ENCODE data around the gene CTNNA3. TPM values are rescaled to one million over a fixed set of nuclear protein-coding genes. Genes with fewer than 3 reads are reported as not detected.

Gene CTNNA3
- total and polyA plus RNA-seq, 2 of the 4 experiments (the other 2 are of a cell fraction): 0.19 to 0.90 TPM

DNA sequence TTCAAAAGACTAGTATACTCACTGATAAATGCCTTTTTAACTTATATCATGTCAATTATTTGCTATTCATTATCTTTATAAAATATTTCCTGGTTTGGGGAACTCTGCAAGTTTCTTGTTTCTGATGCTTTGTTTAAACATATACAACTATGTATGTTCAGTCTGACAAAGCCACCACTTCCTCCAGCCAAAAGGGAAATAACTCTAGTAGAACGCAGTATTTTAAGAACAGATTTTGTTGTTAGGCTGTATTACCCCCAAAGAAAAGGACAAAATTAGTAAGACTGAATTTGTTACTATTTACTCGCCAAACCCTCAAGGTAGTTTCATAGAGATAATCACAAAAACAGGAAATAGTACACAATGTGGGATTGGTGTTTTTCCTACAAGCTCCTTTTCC lies 691.3 kb downstream of the CTNNA3 start:
- H2AK5ac ChIP-seq (ENCODE audit: low read depth, low read length): no peak overlapping the region
- intact Hi-C loops (cut with micrococcal nuclease): no loop called here
- H3K79me1 ChIP-seq (ENCODE audit: low read depth in 1 of 2, low read length in 2 of 2): no peaks in the 10 kb centered on the region
- H2BK15ac ChIP-seq (ENCODE audit: low read depth, low read length): no peak overlapping the region
- H3K56ac ChIP-seq (ENCODE audit: extremely low read depth, insufficient read depth, low read length): no peak overlapping the region
- ChIA-PET POLR2A (ENCODE audit: unreplicated experiment) (no interaction called here), CTCF (no interaction called here)
- no peak for DNase-seq
- H3K27me3 ChIP-seq (ENCODE audit: control insufficient read depth, insufficient read depth, low read length): no peaks in the 10 kb centered on the region
- no peak overlapping the region for H2BK5ac ChIP-seq (ENCODE audit: low read depth, low read length, poor library complexity, severe bottlenecking)
- no peaks in the 10 kb centered on the region for H4K20me1 ChIP-seq (ENCODE audit: insufficient read depth, low read length)
- no peak overlapping the region for H2AK9ac ChIP-seq (replicated peaks; ENCODE audit: low read depth, low read length, poor library complexity)
- in situ Hi-C loops (cut with MboI; ENCODE audit: low sequenced_read_pairs): no loop called here
- H3K9ac ChIP-seq (ENCODE audit: low read depth, low read length): no peak overlapping the region
- no peak overlapping the region for H3K14ac ChIP-seq (replicated peaks; ENCODE audit: low read depth, low read length)
- H3K4me3 ChIP-seq (ENCODE audit: insufficient read depth, low read depth, low read length): no peak overlapping the region
- H3K4me1 ChIP-seq (ENCODE audit: control insufficient read depth, insufficient read depth, low read length): no peaks in the 10 kb centered on the region
- H3K27ac ChIP-seq (ENCODE audit: insufficient read depth, low read length): no peak overlapping the region
- no peak overlapping the region for H4K5ac ChIP-seq (ENCODE audit: low read depth, low read length)
- no peak overlapping the region for H3K4ac ChIP-seq (ENCODE audit: low read depth, low read length)
- H3K9me3 ChIP-seq (ENCODE audit: control insufficient read depth, insufficient read depth, low read length): no peaks in the 10 kb centered on the region
- no peak overlapping the region for H2BK20ac ChIP-seq (ENCODE audit: low read depth, low read length)
- no peak overlapping the region for H3K18ac ChIP-seq (ENCODE audit: low read depth, low read length)
- H3K23ac ChIP-seq (ENCODE audit: low read depth, low read length): no peak overlapping the region
- ATAC-seq (ENCODE audit: low read depth): no peak
- H4K91ac ChIP-seq (ENCODE audit: insufficient read depth, low read depth, low read length): no peak overlapping the region
- H3K9me1 ChIP-seq (ENCODE audit: insufficient read depth, low read length): no peaks in the 10 kb centered on the region
- WGBS, 2 experiments (ENCODE audit: extremely low coverage in 2 of 2, insufficient read length in 1 of 2): no CpG with 5 or more reads among the region's 2 CpGs
- dilution Hi-C loops (cut with HindIII; ENCODE audit: low sequenced_read_pairs, unreplicated experiment): no loop called here
- TF ChIP-seq, protein P1, sequence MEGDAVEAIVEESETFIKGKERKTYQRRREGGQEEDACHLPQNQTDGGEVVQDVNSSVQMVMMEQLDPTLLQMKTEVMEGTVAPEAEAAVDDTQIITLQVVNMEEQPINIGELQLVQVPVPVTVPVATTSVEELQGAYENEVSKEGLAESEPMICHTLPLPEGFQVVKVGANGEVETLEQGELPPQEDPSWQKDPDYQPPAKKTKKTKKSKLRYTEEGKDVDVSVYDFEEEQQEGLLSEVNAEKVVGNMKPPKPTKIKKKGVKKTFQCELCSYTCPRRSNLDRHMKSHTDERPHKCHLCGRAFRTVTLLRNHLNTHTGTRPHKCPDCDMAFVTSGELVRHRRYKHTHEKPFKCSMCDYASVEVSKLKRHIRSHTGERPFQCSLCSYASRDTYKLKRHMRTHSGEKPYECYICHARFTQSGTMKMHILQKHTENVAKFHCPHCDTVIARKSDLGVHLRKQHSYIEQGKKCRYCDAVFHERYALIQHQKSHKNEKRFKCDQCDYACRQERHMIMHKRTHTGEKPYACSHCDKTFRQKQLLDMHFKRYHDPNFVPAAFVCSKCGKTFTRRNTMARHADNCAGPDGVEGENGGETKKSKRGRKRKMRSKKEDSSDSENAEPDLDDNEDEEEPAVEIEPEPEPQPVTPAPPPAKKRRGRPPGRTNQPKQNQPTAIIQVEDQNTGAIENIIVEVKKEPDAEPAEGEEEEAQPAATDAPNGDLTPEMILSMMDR (conservative IDR thresholded peaks at IDR 0.05; ENCODE audit: low read depth, low read length): no peak
- TF ChIP-seq, protein P2, sequence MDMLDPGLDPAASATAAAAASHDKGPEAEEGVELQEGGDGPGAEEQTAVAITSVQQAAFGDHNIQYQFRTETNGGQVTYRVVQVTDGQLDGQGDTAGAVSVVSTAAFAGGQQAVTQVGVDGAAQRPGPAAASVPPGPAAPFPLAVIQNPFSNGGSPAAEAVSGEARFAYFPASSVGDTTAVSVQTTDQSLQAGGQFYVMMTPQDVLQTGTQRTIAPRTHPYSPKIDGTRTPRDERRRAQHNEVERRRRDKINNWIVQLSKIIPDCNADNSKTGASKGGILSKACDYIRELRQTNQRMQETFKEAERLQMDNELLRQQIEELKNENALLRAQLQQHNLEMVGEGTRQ (IDR thresholded peaks at IDR 0.05; ENCODE audit: low read depth, low read length): no peak
- TF ChIP-seq RCOR1 (IDR thresholded peaks at IDR 0.05; ENCODE audit: insufficient replicate concordance, low read length): no peak
- no peak for TF ChIP-seq RAD21 (IDR thresholded peaks at IDR 0.05; ENCODE audit: low read length)
- no peak for TF ChIP-seq RFX5 (IDR thresholded peaks at IDR 0.05; ENCODE audit: low read depth, low read length)
- TF ChIP-seq CHD1 (IDR thresholded peaks at IDR 0.05; ENCODE audit: low read depth, low read length): no peak
- TF ChIP-seq SMC3 (IDR thresholded peaks at IDR 0.05; ENCODE audit: low read depth, low read length): no peak
- TF ChIP-seq, protein P3, sequence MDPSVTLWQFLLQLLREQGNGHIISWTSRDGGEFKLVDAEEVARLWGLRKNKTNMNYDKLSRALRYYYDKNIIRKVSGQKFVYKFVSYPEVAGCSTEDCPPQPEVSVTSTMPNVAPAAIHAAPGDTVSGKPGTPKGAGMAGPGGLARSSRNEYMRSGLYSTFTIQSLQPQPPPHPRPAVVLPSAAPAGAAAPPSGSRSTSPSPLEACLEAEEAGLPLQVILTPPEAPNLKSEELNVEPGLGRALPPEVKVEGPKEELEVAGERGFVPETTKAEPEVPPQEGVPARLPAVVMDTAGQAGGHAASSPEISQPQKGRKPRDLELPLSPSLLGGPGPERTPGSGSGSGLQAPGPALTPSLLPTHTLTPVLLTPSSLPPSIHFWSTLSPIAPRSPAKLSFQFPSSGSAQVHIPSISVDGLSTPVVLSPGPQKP (IDR thresholded peaks at IDR 0.05; ENCODE audit: borderline replicate concordance, low read depth, low read length): no peak
- TF ChIP-seq BHLHE40 (IDR thresholded peaks at IDR 0.05; ENCODE audit: low read depth, low read length): no peak
- TF ChIP-seq POLR2A (IDR thresholded peaks at IDR 0.05; ENCODE audit: low read depth, low read length): no peak
- TF ChIP-seq MAZ (IDR thresholded peaks at IDR 0.05; ENCODE audit: borderline replicate concordance, low read depth, low read length): no peak
- no peak for TF ChIP-seq MAFK (IDR thresholded peaks at IDR 0.05; ENCODE audit: low read depth, low read length)
- BruUV-seq (replicated peaks): no TSS peak
- no peak overlapping the region for H2AFZ ChIP-seq (replicated peaks; ENCODE audit: low read length, poor library complexity)
- H4K8ac ChIP-seq (ENCODE audit: low read depth in 2 of 2, low read length in 2 of 2): no peak overlapping the region
- H3K36me3 ChIP-seq (ENCODE audit: control insufficient read depth, insufficient read depth, low read length): no peaks in the 10 kb centered on the region
- no peak overlapping the region for H3K4me2 ChIP-seq (ENCODE audit: low read depth, low read length)
- H2BK120ac ChIP-seq (ENCODE audit: low read depth, low read length): no peak overlapping the region
